PC-9 (cell line): ENCODE data around the gene DNMT3A. TPM values are rescaled to one million over a fixed set of nuclear protein-coding genes. Genes with fewer than 3 reads are reported as not detected.

Experiments used
- BruUV-seq: library from RNA; stranded (reverse); fragments of 400-500 nt; replicated peaks from 2 replicates; lab custom pipeline; 2021; lab: Mats Ljungman, UMichigan
- CTCF ChIA-PET: fragments of 300-600 bp; sonication (Branson Sonifier 250); formaldehyde crosslinking; loops from one replicate; lab custom pipeline; 2022; ENCODE audit warnings: antibody characterized with exemption; lab: Charles Lee
- POLR2A ChIA-PET: fragments of 300-600 bp; sonication (Branson Sonifier 250); formaldehyde crosslinking; loops from one replicate; lab custom pipeline; 2022; ENCODE audit warnings: antibody characterized with exemption; ENCODE audit not compliant: unreplicated experiment; lab: Charles Lee
- DNase-seq, 2 experiments: peaks; one replicate each; pipeline versions ENCODE4 v3.0.0 to v3.0.0-alpha.2; 2015 to 2022; ENCODE audit warnings: mixed read lengths in 1 of 2
- H2AFZ ChIP-seq: fragments of 200-600 bp; sonication (generic); 2 replicates; pipeline ENCODE4 v1.8.1; 2017; ENCODE audit warnings: antibody characterized with exemption
- H3F3A ChIP-seq: fragments of 200-600 bp; sonication (generic); 2 replicates; pipeline ENCODE4 v1.8.1; 2017; ENCODE audit warnings: antibody characterized with exemption, mild to moderate bottlenecking, low read depth; ENCODE audit not compliant: insufficient read depth
- H3K27ac ChIP-seq: fragments of 200-600 bp; sonication (generic); 2 replicates; pipeline ENCODE4 v1.6.1; 2016; ENCODE audit warnings: mixed run types
- H3K27me3 ChIP-seq: fragments of 200-600 bp; sonication (generic); 2 replicates; pipeline ENCODE4 v1.6.1; 2016; ENCODE audit warnings: low read depth, mixed run types; ENCODE audit not compliant: insufficient read depth
- H3K36me3 ChIP-seq: fragments of 200-600 bp; sonication (generic); 2 replicates; pipeline ENCODE4 v1.6.1; 2016; ENCODE audit warnings: low read depth, mixed run types
- H3K4me1 ChIP-seq: fragments of 200-600 bp; sonication (generic); replicated peaks from 2 replicates; pipeline ENCODE4 v1.6.1; 2016; ENCODE audit warnings: mixed run types; ENCODE audit not compliant: insufficient read depth
- H3K4me2 ChIP-seq: fragments of 200-600 bp; sonication (generic); 2 replicates; pipeline ENCODE4 v1.6.1; 2017; ENCODE audit warnings: mixed run types
- H3K4me3 ChIP-seq: fragments of 200-600 bp; sonication (generic); 2 replicates; pipeline ENCODE4 v1.6.1; 2016; ENCODE audit warnings: mixed run types
- H3K79me2 ChIP-seq: fragments of 200-600 bp; sonication (generic); 2 replicates; pipeline ENCODE4 v1.6.1; 2017; ENCODE audit warnings: low read depth, mixed run types
- H3K9me2 ChIP-seq: fragments of 200-600 bp; sonication (generic); 2 replicates; pipeline ENCODE4 v1.8.1; 2017; ENCODE audit warnings: mild to moderate bottlenecking; ENCODE audit not compliant: insufficient read depth
- H3K9me3 ChIP-seq: fragments of 200-600 bp; sonication (generic); 2 replicates; pipeline ENCODE4 v1.8.1; 2016; ENCODE audit warnings: low read depth; ENCODE audit not compliant: insufficient read depth
- H4K20me1 ChIP-seq: fragments of 200-600 bp; sonication (generic); 2 replicates; pipeline ENCODE4 v1.8.1; 2017; ENCODE audit not compliant: insufficient read depth
- CTCF ChIP-seq: fragments of 200-600 bp; sonication (generic); conservative IDR thresholded peaks from 2 replicates; pipeline ENCODE4 v1.6.1; 2017; ENCODE audit warnings: mixed run types, antibody characterized with exemption, mild to moderate bottlenecking, moderate library complexity
- EZH2 ChIP-seq: fragments of 200-600 bp; sonication (generic); IDR thresholded peaks from 2 replicates; pipeline ENCODE4 v1.8.0; 2017; ENCODE audit warnings: antibody characterized with exemption, low read depth
- intact Hi-C: fragments of 100-400 bp; cut with micrococcal nuclease; formaldehyde crosslinking; loops from one replicate; pipeline ENCODE4 v1.10.0; 2022; ENCODE audit not compliant: unreplicated experiment
- total RNA-seq: library from RNA; stranded (reverse); gene quantifications from 2 replicates; pipeline ENCODE4 v1.2.3, GENCODE V29; 2021

DNMT3A gene
- total RNA-seq, 1 experiment from 2014 or later: 38.9 TPM

GRCh38 chr2:25238920-25239319, 102.8 kb downstream of the DNMT3A start:
- H2AFZ ChIP-seq: no peak overlapping the region
- H3K4me1 ChIP-seq: no peaks in the 10 kb centered on the region
- no peak overlapping the region for H3K4me2 ChIP-seq
- no peak overlapping the region for H3K4me3 ChIP-seq
- no peaks in the 10 kb centered on the region for H3K27me3 ChIP-seq
- H3K27ac ChIP-seq: no peak overlapping the region
- no peaks in the 10 kb centered on the region for H4K20me1 ChIP-seq
- DNase-seq: no peak
- intact Hi-C loops: no loop called here
- POLR2A ChIA-PET: no interaction called here
- no peak for TF ChIP-seq EZH2
- TF ChIP-seq CTCF: no peak
- no peaks in the 10 kb centered on the region for H3K79me2 ChIP-seq
- H3F3A ChIP-seq: no peaks in the 10 kb centered on the region
- CTCF ChIA-PET: no interaction called here
- BruUV-seq: no TSS peak
- 0 out of 2 replicates have a peak, but pooled peaks cover 8% of the 10 kb centered on the region for H3K36me3 ChIP-seq
- no peaks in the 10 kb centered on the region for H3K9me2 ChIP-seq
- H3K9me3 ChIP-seq: no peaks in the 10 kb centered on the region

GRCh38 chr2:25237764-25238163, 104.0 kb downstream of the DNMT3A start:
- no peak overlapping the region for H3K4me2 ChIP-seq
- CTCF ChIA-PET: no interaction called here
- no peaks in the 10 kb centered on the region for H3K4me1 ChIP-seq

GRCh38 chr2:25236736-25237135, 105.0 kb downstream of the DNMT3A start:
- H3K4me2 ChIP-seq: no peak overlapping the region
- H3K36me3 ChIP-seq: 0 out of 2 replicates have a peak, but pooled peaks cover 8% of the 10 kb centered on the region
- no peak for TF ChIP-seq CTCF
- no peak for TF ChIP-seq EZH2
- no TSS peak for BruUV-seq
- POLR2A ChIA-PET: interaction anchor here (0.6 kb wide), 2 partner anchors 76 to 79 kb away, joined by 3 to 4 read pairs; no protein-coding TSS in a partner anchor
- no peaks in the 10 kb centered on the region for H3F3A ChIP-seq
- no peaks in the 10 kb centered on the region for H3K27me3 ChIP-seq
- DNase-seq: no peak
- no peak overlapping the region for H3K27ac ChIP-seq
- H3K9me3 ChIP-seq: no peaks in the 10 kb centered on the region
- no peaks in the 10 kb centered on the region for H4K20me1 ChIP-seq
- no peaks in the 10 kb centered on the region for H3K79me2 ChIP-seq
- H3K9me2 ChIP-seq: no peaks in the 10 kb centered on the region
- H2AFZ ChIP-seq: no peak overlapping the region
- CTCF ChIA-PET: interaction anchor here (0.6 kb wide), 1 partner anchor 284 kb away, joined by 3 read pairs; no protein-coding TSS in a partner anchor
- no peaks in the 10 kb centered on the region for H3K4me1 ChIP-seq
- H3K4me3 ChIP-seq: no peak overlapping the region
- intact Hi-C loops: no loop called here

More at GRCh38 chr2:25237764-25238163, 104.0 kb downstream of the DNMT3A start:
- Histone ChIP-seq H3K36me3 (0 out of 2 replicates have a peak, but pooled peaks cover 8% of the 10 kb centered on the region), H3K27me3 (no peaks in the 10 kb centered on the region), H2AFZ (no peak overlapping the region), H3F3A (no peaks in the 10 kb centered on the region), H3K9me3 (no peaks in the 10 kb centered on the region), H3K9me2 (no peaks in the 10 kb centered on the region), H3K4me3 (no peak overlapping the region), H3K79me2 (no peaks in the 10 kb centered on the region), H4K20me1 (no peaks in the 10 kb centered on the region), H3K27ac (no peak overlapping the region)
- BruUV-seq: no TSS peak
- TF ChIP-seq EZH2 (no peak), CTCF (no peak)
- POLR2A ChIA-PET: no interaction called here
- intact Hi-C loops: no loop called here
- DNase-seq: no peak
